ENCODE data around the gene TKFC.

TKFC gene

GRCh38 chr11:61364012-61364675, 31.1 kb downstream of the TKFC start:
- H3K4me3 ChIP-seq (ENCODE audit: low read length in 2 of 2): no peak overlapping the region
- no peak overlapping the region for H2AK5ac ChIP-seq (ENCODE audit: low read depth, low read length)
- peaks cover 2 to 4% of the 10 kb centered on the region in 2 donors for H3K4me1 ChIP-seq (ENCODE audit: control insufficient read depth in 2 of 2, insufficient read depth in 1 of 2, low read depth in 1 of 2, low read length in 2 of 2)
- H3K18ac ChIP-seq (ENCODE audit: low read length): no peak overlapping the region
- H3K27me3 ChIP-seq (ENCODE audit: control insufficient read depth in 3 of 3, insufficient read depth in 3 of 3, low read depth in 1 of 3, low read length in 3 of 3): no peaks in the 10 kb centered on the region
- H3K79me1 ChIP-seq (ENCODE audit: low read depth, low read length): peaks cover 4% of the 10 kb centered on the region
- no peak overlapping the region for H2BK5ac ChIP-seq (ENCODE audit: low read length)
- H2BK12ac ChIP-seq (ENCODE audit: low read length): no peak overlapping the region
- H3K14ac ChIP-seq (ENCODE audit: low read length): no peak overlapping the region
- H3K4me2 ChIP-seq (ENCODE audit: insufficient read depth, low read length, poor library complexity, severe bottlenecking): no peak overlapping the region
- H3K36me3 ChIP-seq (replicated peaks in 1 of 2; ENCODE audit: control insufficient read depth in 2 of 2, insufficient read depth in 2 of 2, low read length in 2 of 2): peaks cover 29 to 60% of the 10 kb centered on the region in 2 donors
- H3K27ac ChIP-seq (replicated peaks; ENCODE audit: low read length): no peak overlapping the region
- no peak overlapping the region for H4K8ac ChIP-seq (ENCODE audit: low read depth, low read length)
- H2BK15ac ChIP-seq (ENCODE audit: low read length): no peak overlapping the region
- no peak overlapping the region for H3K9ac ChIP-seq (ENCODE audit: low read depth, low read length, poor library complexity)
- H3K23ac ChIP-seq (ENCODE audit: low read depth, low read length, poor library complexity): no peak overlapping the region
- H3K4ac ChIP-seq (ENCODE audit: low read length): no peak overlapping the region
- no peak overlapping the region for H2BK120ac ChIP-seq (ENCODE audit: low read depth, low read length)
- DNase-seq (ENCODE audit: low spot score): no peak
- H3K9me3 ChIP-seq (replicated peaks in 1 of 2; ENCODE audit: control insufficient read depth in 2 of 2, insufficient read depth in 1 of 2, low read depth in 1 of 2, low read length in 2 of 2): no peaks in the 10 kb centered on the region
- no peak overlapping the region for H4K91ac ChIP-seq (ENCODE audit: low read depth, low read length, poor library complexity)
- WGBS, 2 donors (ENCODE audit: extremely low coverage in 2 of 2, insufficient read length in 2 of 2, insufficient replicate concordance in 1 of 2): no CpG with 5 or more reads among the region's 5 CpGs
- no peak overlapping the region for H2AFZ ChIP-seq (ENCODE audit: low read length)

DNA sequence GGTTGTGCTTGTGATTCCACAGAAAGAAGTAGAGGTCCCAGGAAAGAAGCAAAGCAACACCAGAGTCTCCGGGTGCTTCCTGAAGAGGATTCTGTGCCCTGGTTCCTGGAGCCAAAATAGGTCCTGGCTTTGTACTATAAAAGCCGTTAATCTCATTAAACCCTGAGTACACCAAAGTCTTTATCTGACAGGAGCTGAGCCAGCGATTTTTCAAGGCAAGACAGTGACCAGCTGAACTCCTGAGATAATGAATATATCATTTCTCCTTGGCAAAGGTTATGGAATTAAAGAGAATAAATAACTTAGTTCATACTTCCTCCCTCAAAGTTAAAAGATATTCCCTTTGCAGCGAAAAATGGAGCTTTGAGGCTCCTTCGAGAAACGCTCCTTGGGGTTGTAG, 34.4 kb downstream of the TKFC start:
- H3K4ac ChIP-seq (ENCODE audit: low read length): no peak overlapping the region
- no peak overlapping the region for H4K8ac ChIP-seq (ENCODE audit: low read depth, low read length)
- H2BK5ac ChIP-seq (ENCODE audit: low read length): no peak overlapping the region
- H2AFZ ChIP-seq (ENCODE audit: low read length): no peak overlapping the region
- H3K27me3 ChIP-seq (ENCODE audit: control insufficient read depth in 3 of 3, insufficient read depth in 3 of 3, low read depth in 1 of 3, low read length in 3 of 3): no peaks in the 10 kb centered on the region
- DNase-seq (ENCODE audit: low spot score): no peak
- no peaks in the 10 kb centered on the region for H3K79me1 ChIP-seq (ENCODE audit: low read depth, low read length)
- no peak overlapping the region for H2BK15ac ChIP-seq (ENCODE audit: low read length)
- H3K36me3 ChIP-seq (replicated peaks in 1 of 2; ENCODE audit: control insufficient read depth in 2 of 2, insufficient read depth in 2 of 2, low read length in 2 of 2): peaks cover 44 to 85% of the 10 kb centered on the region in 2 donors
- WGBS, 2 donors (ENCODE audit: extremely low coverage in 2 of 2, insufficient read length in 2 of 2, insufficient replicate concordance in 1 of 2): no CpG with 5 or more reads among the region's 6 CpGs
- no peak overlapping the region for H3K18ac ChIP-seq (ENCODE audit: low read length)
- H3K9ac ChIP-seq (ENCODE audit: low read depth, low read length, poor library complexity): no peak overlapping the region
- no peak overlapping the region for H3K4me2 ChIP-seq (ENCODE audit: insufficient read depth, low read length, poor library complexity, severe bottlenecking)
- H2BK12ac ChIP-seq (ENCODE audit: low read length): no peak overlapping the region
- H3K9me3 ChIP-seq (replicated peaks in 1 of 2; ENCODE audit: control insufficient read depth in 2 of 2, insufficient read depth in 1 of 2, low read depth in 1 of 2, low read length in 2 of 2): peaks cover 9 to 21% of the 10 kb centered on the region in 2 donors
- H2AK5ac ChIP-seq (ENCODE audit: low read depth, low read length): no peak overlapping the region
- H3K27ac ChIP-seq (replicated peaks; ENCODE audit: low read length): no peak overlapping the region
- H3K4me3 ChIP-seq (ENCODE audit: low read length in 2 of 2): no peak overlapping the region
- H2BK120ac ChIP-seq (ENCODE audit: low read depth, low read length): no peak overlapping the region
- no peak overlapping the region for H3K14ac ChIP-seq (ENCODE audit: low read length)
- no peaks in the 10 kb centered on the region for H3K4me1 ChIP-seq (ENCODE audit: control insufficient read depth in 2 of 2, insufficient read depth in 1 of 2, low read depth in 1 of 2, low read length in 2 of 2)
- H3K23ac ChIP-seq (ENCODE audit: low read depth, low read length, poor library complexity): no peak overlapping the region
- no peak overlapping the region for H4K91ac ChIP-seq (ENCODE audit: low read depth, low read length, poor library complexity)

DNA sequence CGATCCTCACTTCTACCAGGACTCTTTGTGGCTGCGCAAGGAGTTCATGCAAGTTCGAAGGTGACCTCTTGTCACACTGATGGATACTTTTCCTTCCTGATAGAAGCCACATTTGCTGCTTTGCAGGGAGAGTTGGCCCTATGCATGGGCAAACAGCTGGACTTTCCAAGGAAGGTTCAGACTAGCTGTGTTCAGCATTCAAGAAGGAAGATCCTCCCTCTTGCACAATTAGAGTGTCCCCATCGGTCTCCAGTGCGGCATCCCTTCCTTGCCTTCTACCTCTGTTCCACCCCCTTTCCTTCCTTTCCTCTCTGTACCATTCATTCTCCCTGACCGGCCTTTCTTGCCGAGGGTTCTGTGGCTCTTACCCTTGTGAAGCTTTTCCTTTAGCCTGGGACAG, 35.6 kb downstream of the TKFC start:
- Histone ChIP-seq H3K4ac (ENCODE audit: low read length) (no peak overlapping the region), H3K4me3 (ENCODE audit: low read length in 2 of 2) (no peak overlapping the region), H3K9me3 (replicated peaks in 1 of 2; ENCODE audit: control insufficient read depth in 2 of 2, insufficient read depth in 1 of 2, low read depth in 1 of 2, low read length in 2 of 2) (peaks cover 12 to 31% of the 10 kb centered on the region in 2 donors), H3K27ac (replicated peaks; ENCODE audit: low read length) (no peak overlapping the region), H2AFZ (ENCODE audit: low read length) (no peak overlapping the region), H4K91ac (ENCODE audit: low read depth, low read length, poor library complexity) (no peak overlapping the region), H3K18ac (ENCODE audit: low read length) (no peak overlapping the region), H3K36me3 (replicated peaks in 1 of 2; ENCODE audit: control insufficient read depth in 2 of 2, insufficient read depth in 2 of 2, low read length in 2 of 2) (peaks cover 45 to 89% of the 10 kb centered on the region in 2 donors), H2BK120ac (ENCODE audit: low read depth, low read length) (no peak overlapping the region), H2BK12ac (ENCODE audit: low read length) (no peak overlapping the region), H3K4me2 (ENCODE audit: insufficient read depth, low read length, poor library complexity, severe bottlenecking) (no peak overlapping the region), H3K4me1 (ENCODE audit: control insufficient read depth in 2 of 2, insufficient read depth in 1 of 2, low read depth in 1 of 2, low read length in 2 of 2) (no peaks in the 10 kb centered on the region), H2AK5ac (ENCODE audit: low read depth, low read length) (no peak overlapping the region), H3K27me3 (ENCODE audit: control insufficient read depth in 3 of 3, insufficient read depth in 3 of 3, low read depth in 1 of 3, low read length in 3 of 3) (no peaks in the 10 kb centered on the region), H3K79me1 (ENCODE audit: low read depth, low read length) (no peaks in the 10 kb centered on the region), H3K9ac (ENCODE audit: low read depth, low read length, poor library complexity) (peak overlapping the region; percentile 56), H3K23ac (ENCODE audit: low read depth, low read length, poor library complexity) (peak overlapping the region; percentile 38), H2BK15ac (ENCODE audit: low read length) (no peak overlapping the region), H4K8ac (ENCODE audit: low read depth, low read length) (no peak overlapping the region), H3K14ac (ENCODE audit: low read length) (no peak overlapping the region), H2BK5ac (ENCODE audit: low read length) (no peak overlapping the region)
- no peak for DNase-seq (ENCODE audit: low spot score)
- no CpG with 5 or more reads among the region's 7 CpGs for WGBS, 2 donors (ENCODE audit: extremely low coverage in 2 of 2, insufficient read length in 2 of 2, insufficient replicate concordance in 1 of 2)

DNA sequence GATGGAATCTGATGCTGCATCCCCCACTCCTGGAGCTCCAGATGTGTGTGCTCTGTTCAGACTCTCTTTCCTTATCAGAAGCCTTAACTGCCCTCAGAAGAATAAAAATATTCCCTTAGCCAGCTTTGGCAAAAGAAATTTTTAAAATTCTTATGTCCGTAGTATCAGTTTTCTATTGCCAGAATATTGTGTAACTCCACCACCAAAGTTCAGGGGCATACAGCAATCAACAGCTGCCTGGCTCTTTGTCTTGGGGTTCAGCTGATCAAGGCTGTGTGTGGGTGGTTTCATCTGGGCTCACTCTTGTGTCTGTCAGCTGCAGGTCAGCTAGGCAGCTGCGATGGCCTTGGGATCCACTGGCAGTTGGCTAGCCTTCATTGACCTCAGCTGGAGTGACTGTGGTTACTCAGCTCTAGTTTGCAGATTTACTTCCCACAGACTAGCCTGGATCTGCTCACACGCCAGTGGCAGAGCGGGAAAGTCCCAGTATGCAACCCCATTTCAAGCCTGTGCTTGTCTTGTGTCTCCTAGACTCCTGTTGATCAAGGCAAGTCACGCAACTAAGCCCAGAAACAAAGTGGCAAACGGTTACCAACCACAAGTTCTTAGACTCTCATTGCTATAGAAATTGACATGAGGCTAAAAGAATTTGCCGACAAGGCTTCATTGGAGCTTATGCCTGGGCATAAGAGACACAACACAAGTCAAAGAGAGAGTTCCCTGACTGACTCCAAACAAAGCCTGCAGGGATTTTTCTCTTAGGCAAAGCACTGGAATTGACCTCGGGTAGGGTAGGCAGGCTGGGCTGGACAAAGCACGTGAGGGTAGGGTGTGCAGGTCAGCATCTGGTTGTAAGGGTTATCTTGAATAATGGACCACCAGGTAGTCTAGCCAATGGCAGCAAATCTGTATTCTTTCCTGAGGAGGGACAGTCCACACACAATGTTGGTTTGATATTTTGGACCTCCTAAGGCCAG, 36.6 kb downstream of the TKFC start:
- H3K9ac ChIP-seq (ENCODE audit: low read depth, low read length, poor library complexity): no peak overlapping the region
- no peak overlapping the region for H4K8ac ChIP-seq (ENCODE audit: low read depth, low read length)
- H2BK12ac ChIP-seq (ENCODE audit: low read length): no peak overlapping the region
- DNase-seq (ENCODE audit: low spot score): no peak
- H2BK15ac ChIP-seq (ENCODE audit: low read length): no peak overlapping the region
- H3K14ac ChIP-seq (ENCODE audit: low read length): no peak overlapping the region
- WGBS, 2 donors (ENCODE audit: extremely low coverage in 2 of 2, insufficient read length in 2 of 2, insufficient replicate concordance in 1 of 2): no CpG with 5 or more reads among the region's 9 CpGs
- no peak overlapping the region for H4K91ac ChIP-seq (ENCODE audit: low read depth, low read length, poor library complexity)
- no peaks in the 10 kb centered on the region for H3K4me1 ChIP-seq (ENCODE audit: control insufficient read depth in 2 of 2, insufficient read depth in 1 of 2, low read depth in 1 of 2, low read length in 2 of 2)
- H3K27me3 ChIP-seq (ENCODE audit: control insufficient read depth in 3 of 3, insufficient read depth in 3 of 3, low read depth in 1 of 3, low read length in 3 of 3): no peaks in the 10 kb centered on the region
- H2AFZ ChIP-seq (ENCODE audit: low read length): no peak overlapping the region
- H3K4me2 ChIP-seq (ENCODE audit: insufficient read depth, low read length, poor library complexity, severe bottlenecking): no peak overlapping the region
- H3K18ac ChIP-seq (ENCODE audit: low read length): no peak overlapping the region
- peak overlapping the region; percentile 11 for H3K23ac ChIP-seq (ENCODE audit: low read depth, low read length, poor library complexity)
- H2BK5ac ChIP-seq (ENCODE audit: low read length): no peak overlapping the region
- H3K79me1 ChIP-seq (ENCODE audit: low read depth, low read length): no peaks in the 10 kb centered on the region
- no peak overlapping the region for H3K4ac ChIP-seq (ENCODE audit: low read length)
- H3K36me3 ChIP-seq (replicated peaks in 1 of 2; ENCODE audit: control insufficient read depth in 2 of 2, insufficient read depth in 2 of 2, low read length in 2 of 2): peaks cover 39 to 86% of the 10 kb centered on the region in 2 donors
- H2BK120ac ChIP-seq (ENCODE audit: low read depth, low read length): no peak overlapping the region
- peaks cover 12 to 36% of the 10 kb centered on the region in 2 donors for H3K9me3 ChIP-seq (replicated peaks in 1 of 2; ENCODE audit: control insufficient read depth in 2 of 2, insufficient read depth in 1 of 2, low read depth in 1 of 2, low read length in 2 of 2)
- H3K27ac ChIP-seq (replicated peaks; ENCODE audit: low read length): no peak overlapping the region
- no peak overlapping the region for H2AK5ac ChIP-seq (ENCODE audit: low read depth, low read length)
- no peak overlapping the region for H3K4me3 ChIP-seq (ENCODE audit: low read length in 2 of 2)

All from neuronal stem cell (in vitro differentiated cells).